CD4-positive, alpha-beta T cell treated with Interleukin-10 for 1 hour (primary cell): ENCODE results near the gene SDHB.

Source experiments
- DNase-seq: peaks from one replicate; pipeline ENCODE4 v3.0.0-alpha.2; 2020

The SDHB gene

DNA sequence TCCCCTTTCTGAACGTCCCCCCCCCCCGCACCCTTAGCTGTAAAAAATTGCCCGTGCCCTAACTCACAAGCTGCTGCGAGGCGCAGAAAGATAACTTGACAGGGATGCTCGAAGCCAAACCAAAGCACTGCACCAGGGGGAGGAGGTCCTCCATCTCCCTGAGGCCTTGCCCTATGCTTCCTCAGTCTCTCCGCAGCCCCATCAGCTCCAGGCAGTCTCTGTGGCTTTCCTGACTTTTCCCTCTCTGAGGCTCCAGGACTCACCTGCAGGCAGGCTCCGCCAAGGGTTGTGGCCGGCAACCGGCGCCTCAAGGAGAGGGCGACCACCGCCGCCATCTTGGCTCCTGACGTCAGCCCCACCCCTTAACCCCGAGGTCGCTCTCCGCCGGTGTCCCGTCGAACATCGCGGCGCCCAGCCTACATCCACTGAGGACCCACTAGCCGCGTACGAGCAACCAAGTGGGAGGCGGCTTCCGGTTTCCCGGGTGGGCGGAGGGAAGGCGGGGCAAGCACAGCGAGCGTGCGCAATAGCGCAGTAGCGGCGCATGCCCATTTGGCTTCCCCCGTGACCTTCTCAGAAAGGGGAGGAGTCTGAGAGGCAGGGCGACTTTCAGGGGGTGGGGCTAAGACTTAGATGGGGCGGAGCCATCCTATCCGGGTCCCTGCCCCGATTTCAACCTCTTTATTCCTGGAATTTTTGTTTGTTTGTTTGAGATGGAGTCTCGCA, at the start of gene SDHB:
Gene SDHB, minus strand, starts transcription at position 348 of the 726 bp plus-strand sequence. Its CDS starts 13 bp downstream, at position 335.
- DNase-seq: peak; percentile 99

DNA sequence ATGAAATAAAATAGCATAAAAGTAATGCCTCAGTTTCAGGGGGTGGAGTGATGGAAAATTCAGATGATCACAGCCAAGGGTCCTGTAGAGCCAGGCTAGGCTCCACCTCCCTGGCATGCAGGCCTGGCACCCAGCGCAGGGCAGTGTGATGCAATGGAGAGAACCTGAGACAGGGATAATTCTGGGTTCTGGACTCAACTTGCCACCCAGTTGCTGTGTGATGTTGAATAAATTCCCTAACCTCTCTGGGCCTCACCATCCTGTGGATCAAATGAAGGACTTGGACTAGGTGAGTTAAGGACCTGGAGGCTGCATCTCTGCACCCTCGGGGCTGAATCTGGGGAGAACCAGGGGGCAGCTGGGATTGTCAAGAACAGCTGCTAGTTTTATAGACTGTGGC, 48.4 kb upstream of the SDHB start:
- DNase-seq: no peak

- no peak for DNase-seq
These were observed 47.4 kb upstream of the SDHB start for GRCh38 chr1:17101261-17101660.

- DNase-seq: no peak
These were observed 45.9 kb upstream of the SDHB start for GRCh38 chr1:17099616-17100340.

- DNase-seq: no peak
These were observed 44.9 kb upstream of the SDHB start for GRCh38 chr1:17098446-17099317.

- DNase-seq: no peak
These were observed 44.0 kb upstream of the SDHB start for GRCh38 chr1:17097787-17098186.

GRCh38 chr1:17097147-17097546, 43.3 kb upstream of the SDHB start:
- DNase-seq: no peak

- DNase-seq: no peak
These were observed 42.8 kb upstream of the SDHB start for GRCh38 chr1:17096584-17096983.

DNA sequence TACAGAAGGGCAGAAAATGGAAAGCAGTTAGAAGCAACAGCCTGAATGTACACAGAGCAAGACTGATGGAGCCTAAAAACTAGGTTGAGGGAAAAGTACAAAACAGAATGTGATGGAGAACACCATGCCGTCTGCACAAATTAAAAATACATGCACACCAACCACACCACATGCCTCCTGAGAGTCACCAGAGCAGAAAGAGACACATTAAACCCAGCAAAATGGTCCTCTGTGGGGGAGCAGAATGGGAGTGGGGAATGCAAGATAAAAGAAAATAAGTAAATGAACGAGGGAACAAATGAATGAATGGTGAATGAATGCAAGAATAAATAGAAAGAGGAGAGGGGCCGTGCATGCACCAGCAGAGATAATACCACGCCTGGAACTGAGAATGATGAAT, 41.3 kb upstream of the SDHB start:
- no peak for DNase-seq

DNA sequence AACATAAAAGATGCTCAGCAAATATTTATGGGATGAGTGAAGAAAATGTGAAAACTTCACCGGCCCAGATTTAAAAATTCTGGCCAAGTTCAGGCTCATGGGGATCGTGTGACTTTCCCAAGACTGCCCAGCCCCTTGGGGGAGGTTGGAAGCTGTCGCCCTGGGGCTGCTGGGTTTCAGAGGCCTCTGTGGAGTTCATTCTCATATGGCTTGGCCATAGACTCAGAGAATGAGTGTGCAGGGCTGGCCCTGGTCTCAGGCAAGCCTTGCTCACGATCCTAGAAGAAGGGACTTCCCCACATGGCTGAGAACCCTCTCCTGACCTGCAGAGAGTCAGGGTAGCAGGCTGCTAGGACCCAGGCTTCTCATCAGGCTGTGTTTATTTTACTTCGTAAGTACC, 40.8 kb upstream of the SDHB start:
- no peak for DNase-seq

DNA sequence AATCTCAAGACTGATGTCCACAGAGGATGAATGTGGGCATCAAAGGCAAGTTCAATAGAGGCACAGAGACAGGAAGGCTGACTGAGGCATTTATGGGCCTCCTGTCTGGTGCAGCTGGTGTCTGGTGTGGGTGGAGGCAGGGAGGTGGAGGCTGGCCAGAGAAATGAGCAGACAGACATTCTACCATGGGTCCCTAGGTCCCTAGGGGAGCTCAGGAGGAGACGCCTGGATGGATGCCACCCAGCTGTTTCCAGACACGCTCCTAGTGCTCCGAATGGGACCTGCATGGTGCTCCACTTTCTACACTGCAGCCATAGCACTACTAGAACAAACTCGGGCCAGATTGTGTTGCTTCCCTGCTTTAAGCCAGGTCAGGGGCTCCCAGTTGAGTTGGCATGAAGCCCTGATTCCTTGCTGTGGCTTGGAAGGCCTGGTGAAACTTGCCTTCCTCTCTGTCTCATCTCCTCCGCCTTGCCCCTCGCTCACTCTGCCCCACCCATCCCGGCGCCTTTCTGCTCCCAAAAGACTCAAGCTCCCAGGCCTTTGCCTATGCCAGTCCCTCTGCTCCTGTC, 40.1 kb upstream of the SDHB start:
- DNase-seq: no peak

GRCh38 chr1:17091252-17091651, 37.4 kb upstream of the SDHB start:
- no peak for DNase-seq

- DNase-seq: no peak
These were observed 35.7 kb upstream of the SDHB start for GRCh38 chr1:17089506-17089905.

GRCh38 chr1:17086751-17087150, 32.9 kb upstream of the SDHB start:
- DNase-seq: no peak

DNA sequence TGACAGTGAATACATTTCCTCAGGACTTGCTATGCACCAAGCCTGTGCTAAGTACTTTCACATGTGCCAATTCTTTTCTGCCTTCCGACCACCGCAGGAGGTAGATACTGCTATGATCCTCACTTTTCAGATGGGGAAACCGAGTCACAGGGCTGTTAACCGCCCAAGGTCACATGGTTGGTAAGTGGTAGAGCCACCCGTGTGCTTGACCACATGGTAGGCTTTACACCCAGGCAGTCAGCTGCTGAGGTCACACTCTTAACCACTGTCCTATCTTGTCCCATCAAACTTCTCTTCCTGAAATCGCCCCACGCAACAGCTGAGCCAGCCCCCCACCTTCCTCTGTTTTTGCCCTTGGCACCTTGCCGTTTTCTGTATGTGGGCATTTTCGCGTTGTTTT, 31.0 kb upstream of the SDHB start:
- DNase-seq: no peak

DNA sequence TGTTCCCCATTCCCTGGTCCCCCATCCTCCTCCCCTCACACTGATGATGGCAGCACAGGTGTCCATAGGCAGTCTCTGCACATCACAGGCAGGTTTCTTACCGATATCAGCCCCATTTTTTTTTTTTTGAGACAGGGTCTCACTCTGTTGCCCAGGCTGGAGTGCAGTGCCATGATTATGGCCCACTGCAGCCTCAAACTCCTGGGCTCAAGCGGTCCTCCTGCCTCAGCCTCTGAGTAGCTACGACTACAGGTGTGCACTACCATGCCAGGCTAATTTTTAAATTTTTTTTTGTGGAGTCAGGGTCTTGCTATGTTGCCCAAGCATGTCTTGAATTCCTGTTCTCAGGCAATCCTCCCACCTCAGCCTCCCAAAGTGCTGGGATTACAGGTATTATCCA, 28.9 kb upstream of the SDHB start:
- no peak for DNase-seq

DNA sequence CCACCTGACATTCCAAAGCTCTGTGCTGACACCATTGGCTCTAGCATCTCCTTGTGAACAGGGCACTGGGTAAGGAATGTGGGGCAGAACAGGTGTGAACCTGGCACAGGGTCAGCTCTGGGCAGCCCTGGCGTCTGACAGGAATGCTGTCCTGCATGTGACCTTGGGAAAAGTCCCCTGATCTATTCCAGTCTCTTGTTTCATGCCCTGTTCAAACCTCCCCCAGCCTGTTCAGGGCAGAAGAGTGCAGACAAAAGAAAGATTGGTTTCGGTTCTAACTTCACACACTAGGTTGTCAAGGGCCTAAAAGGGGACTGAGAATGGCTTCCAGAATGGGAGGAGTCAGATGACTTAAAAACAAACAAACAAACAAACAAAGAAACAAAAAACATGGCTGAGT, 27.6 kb upstream of the SDHB start:
- no peak for DNase-seq

DNA sequence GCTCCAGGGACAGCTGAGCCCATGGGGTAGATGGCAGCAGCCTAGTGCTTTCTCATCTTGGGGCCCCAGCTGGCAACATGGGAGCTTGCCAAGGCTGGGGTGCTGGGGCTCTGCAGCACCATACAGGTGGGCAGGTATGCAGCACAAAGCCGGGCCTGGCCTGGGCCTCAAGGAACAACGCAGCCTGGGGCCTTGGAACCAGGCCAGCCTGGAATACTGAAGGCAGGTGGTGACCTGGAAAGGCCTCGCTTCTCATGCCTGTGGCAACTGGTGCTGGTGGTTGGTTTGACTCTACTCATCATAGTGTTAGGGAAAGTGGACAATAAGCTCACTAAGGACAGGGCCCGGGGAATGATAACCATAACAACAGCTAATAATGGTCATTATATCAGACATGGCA, 27.0 kb upstream of the SDHB start:
- no peak for DNase-seq

- no peak for DNase-seq
These were observed 26.4 kb upstream of the SDHB start for GRCh38 chr1:17080085-17080759.

GRCh38 chr1:17078991-17079868, 25.4 kb upstream of the SDHB start:
- no peak for DNase-seq

DNA sequence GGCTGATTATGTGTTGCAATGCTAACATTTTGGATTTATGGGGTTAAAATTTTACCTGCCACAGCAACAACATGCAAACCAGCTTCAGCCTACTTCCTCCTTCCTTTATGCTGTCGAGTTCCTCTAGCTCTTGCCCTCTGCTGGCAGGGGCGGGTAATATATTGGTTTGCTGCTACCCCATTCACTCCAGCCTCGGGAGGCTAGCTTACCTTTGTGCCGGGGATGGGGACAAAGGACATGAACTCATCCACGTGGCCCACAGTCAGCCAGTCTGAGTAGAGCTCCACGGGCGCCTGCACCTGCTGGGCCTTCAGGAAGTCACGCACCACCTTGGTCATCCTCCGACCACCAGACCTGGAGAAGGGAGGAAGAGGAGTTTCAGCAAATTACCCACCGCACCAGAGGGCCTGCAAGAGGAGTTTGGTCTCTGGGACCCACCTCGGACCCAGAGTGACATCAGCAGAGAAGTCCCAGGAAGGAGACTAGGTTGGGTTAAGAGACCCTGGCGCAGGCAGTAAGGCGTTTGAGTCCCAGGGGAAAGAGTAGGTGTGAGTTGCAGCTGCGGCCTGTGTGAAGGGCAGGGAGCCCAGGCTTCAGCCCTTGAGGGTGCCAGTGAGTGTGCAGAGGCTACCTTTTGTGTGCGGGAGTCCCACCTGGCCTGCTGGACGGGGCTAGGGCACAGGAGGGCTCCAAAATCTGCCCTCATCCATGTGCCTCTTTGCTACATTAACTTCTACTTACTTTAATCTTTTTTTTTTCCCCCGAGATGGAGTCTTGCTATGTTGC, 21.8 kb upstream of the SDHB start:
- DNase-seq: no peak
